GM23338 (cell line): ENCODE data around the gene KCTD15. TPM values are rescaled to one million over a fixed set of nuclear protein-coding genes. Genes with fewer than 3 reads are reported as not detected.

Source experiments
- ATAC-seq: fragments of 200-7000 bp; cut with Tn5 transposase; 3 replicates; pipeline ENCODE4 v1.9.1; 2020
- DNase-seq: peaks from one replicate; pipeline ENCODE4 v3.0.0-alpha.2; 2015; ENCODE audit warnings: low spot score
- H2AFZ ChIP-seq: fragments of 200-600 bp; sonication (generic); 2 replicates; pipeline ENCODE4 v1.8.0; 2016; ENCODE audit warnings: antibody characterized with exemption, mild to moderate bottlenecking, moderate library complexity
- H3F3A ChIP-seq: fragments of 200-600 bp; sonication (generic); replicated peaks from 2 replicates; pipeline ENCODE4 v1.8.0; 2017; ENCODE audit warnings: antibody characterized with exemption, mixed run types, low read depth
- H3K27ac ChIP-seq: fragments of 200-600 bp; sonication (generic); 2 replicates; pipeline ENCODE4 v1.6.1; 2016; ENCODE audit warnings: low read depth
- H3K27me3 ChIP-seq: fragments of 200-600 bp; sonication (generic); 2 replicates; pipeline ENCODE4 v1.8.0; 2016; ENCODE audit warnings: mild to moderate bottlenecking, mixed run types, moderate library complexity; ENCODE audit not compliant: insufficient read depth
- H3K36me3 ChIP-seq: fragments of 200-600 bp; sonication (generic); 2 replicates; pipeline ENCODE4 v1.8.0; 2016; ENCODE audit warnings: mild to moderate bottlenecking; ENCODE audit not compliant: insufficient read depth
- H3K4me1 ChIP-seq: fragments of 200-600 bp; sonication (generic); 2 replicates; pipeline ENCODE4 v1.8.0; 2016; ENCODE audit warnings: mild to moderate bottlenecking, moderate library complexity; ENCODE audit not compliant: insufficient read depth
- H3K4me2 ChIP-seq: fragments of 200-600 bp; sonication (generic); 2 replicates; pipeline ENCODE4 v1.7.1; 2017; ENCODE audit warnings: mixed run types
- H3K4me3 ChIP-seq: fragments of 200-600 bp; sonication (generic); 2 replicates; pipeline ENCODE4 v1.6.1; 2016; ENCODE audit warnings: mixed run types
- H3K79me2 ChIP-seq: fragments of 200-600 bp; sonication (generic); replicated peaks from 2 replicates; pipeline ENCODE4 v1.8.0; 2017; ENCODE audit warnings: mild to moderate bottlenecking; ENCODE audit not compliant: insufficient read depth
- H3K9me2 ChIP-seq: fragments of 200-600 bp; sonication (generic); 2 replicates; pipeline ENCODE4 v1.8.0; 2017; ENCODE audit not compliant: insufficient read depth
- H4K20me1 ChIP-seq: fragments of 200-600 bp; sonication (generic); replicated peaks from 2 replicates; pipeline ENCODE4 v1.8.0; 2017; ENCODE audit warnings: mild to moderate bottlenecking; ENCODE audit not compliant: insufficient read depth
- H3K27ac Mint-ChIP-seq: 2 replicates; pipeline ENCODE4 v1.8.0; 2020; ENCODE audit warnings: inconsistent platforms, mild to moderate bottlenecking, moderate library complexity, mixed read lengths
- H3K27me3 Mint-ChIP-seq: 3 replicates; pipeline ENCODE4 v1.8.0; 2022; ENCODE audit warnings: low read depth, mild to moderate bottlenecking, moderate library complexity, mixed read lengths, inconsistent platforms; ENCODE audit not compliant: insufficient read depth, poor library complexity
- H3K36me3 Mint-ChIP-seq: 3 replicates; pipeline ENCODE4 v1.8.0; 2021; ENCODE audit warnings: low read depth, mild to moderate bottlenecking, inconsistent platforms, moderate library complexity, mixed read lengths
- H3K4me1 Mint-ChIP-seq: 3 replicates; pipeline ENCODE4 v1.8.0; 2020; ENCODE audit warnings: mild to moderate bottlenecking, inconsistent platforms, mixed read lengths
- H3K4me3 Mint-ChIP-seq: 3 replicates; pipeline ENCODE4 v1.8.0; 2021; ENCODE audit warnings: moderate library complexity, mild to moderate bottlenecking, inconsistent platforms, mixed read lengths
- H3K9me3 Mint-ChIP-seq: 3 replicates; pipeline ENCODE4 v1.8.0; 2020; ENCODE audit warnings: moderate library complexity, mild to moderate bottlenecking, inconsistent platforms, mixed read lengths
- ETS1 ChIP-seq: IDR thresholded peaks from 2 replicates; pipeline ENCODE4 v1.6.1; 2016; ENCODE audit warnings: antibody characterized with exemption
- EZH2phosphoT487 ChIP-seq: fragments of 200-600 bp; sonication (generic); IDR thresholded peaks from one replicate; pipeline ENCODE4 v1.8.1; 2018; ENCODE audit warnings: antibody characterized with exemption; ENCODE audit not compliant: unreplicated experiment
- JUNB ChIP-seq: IDR thresholded peaks from one replicate; pipeline ENCODE4 v1.6.1; 2016; ENCODE audit warnings: antibody characterized with exemption; ENCODE audit not compliant: unreplicated experiment
- NANOG ChIP-seq: IDR thresholded peaks from 2 replicates; pipeline ENCODE4 v1.6.1; 2016; ENCODE audit warnings: antibody characterized with exemption, borderline replicate concordance
- POLR2AphosphoS5 ChIP-seq: IDR thresholded peaks from 2 replicates; pipeline ENCODE4 v1.6.1; 2016; ENCODE audit warnings: antibody characterized with exemption, low read depth
- REST ChIP-seq: IDR thresholded peaks from one replicate; pipeline ENCODE4 v1.6.1; 2018; ENCODE audit warnings: antibody characterized with exemption; ENCODE audit not compliant: unreplicated experiment
- STAT1 ChIP-seq: IDR thresholded peaks from one replicate; pipeline ENCODE4 v1.6.1; 2016; ENCODE audit warnings: antibody characterized with exemption; ENCODE audit not compliant: unreplicated experiment
- ZNF331 ChIP-seq: fragments of 250-450 bp; sonication (Bioruptor Pico); IDR thresholded peaks from 2 replicates; pipeline ENCODE4 v1.5.0; 2020; ENCODE audit warnings: low read depth, mild to moderate bottlenecking, moderate library complexity
- polyA plus RNA-seq: library from polyadenylated mRNA; unstranded; fragments of >200 nt; fragmentation: Nextera tagmentation; extraction: Ambion mirVana; gene quantifications from 2 replicates; pipeline ENCODE4 v1.2.1, GENCODE V29; 2016
- total RNA-seq: library from RNA; depleted of rRNA; stranded (reverse); fragments of >200 nt; shearing (Covaris generic); gene quantifications from 2 replicates; pipeline ENCODE4 v1.2.3, GENCODE V29; 2014
- TF ChIP-seq, protein P1 (sequence below): fragments of 250-450 bp; sonication (Bioruptor Pico); IDR thresholded peaks from 2 replicates; pipeline ENCODE4 v1.5.0; 2020; ENCODE audit warnings: mild to moderate bottlenecking, moderate library complexity

The KCTD15 gene
- total and polyA plus RNA-seq, 2 experiments from 2014 or later, result 5.1 to 60.1 TPM

DNA sequence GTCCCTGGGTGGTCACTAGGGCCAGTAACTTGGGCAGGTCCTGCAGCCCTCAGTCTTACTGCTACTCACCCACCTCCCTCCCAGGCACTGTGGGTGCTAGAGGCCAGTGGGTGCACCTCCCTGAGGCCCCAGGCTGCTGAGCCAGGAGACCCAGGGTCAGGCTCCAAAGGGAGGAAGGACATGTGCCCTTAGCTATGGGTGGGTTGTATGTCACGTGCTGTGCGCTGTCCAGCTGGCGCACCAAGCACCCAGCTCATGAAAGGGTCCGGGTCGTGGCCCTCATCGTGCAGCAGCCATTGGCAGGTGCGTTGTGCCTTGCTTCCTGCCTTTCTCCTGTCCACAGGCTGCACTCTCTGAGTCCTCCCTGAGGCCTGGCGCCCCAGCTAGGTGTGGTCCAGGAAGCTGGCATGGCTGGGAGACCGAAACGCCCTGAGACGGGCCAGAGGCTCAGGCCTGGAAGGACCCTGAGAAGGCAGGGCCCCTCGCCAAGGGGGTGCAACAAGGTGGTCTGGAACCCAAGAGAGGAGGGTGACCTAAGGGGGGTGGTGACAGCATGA lies 47.0 kb upstream of the KCTD15 start:
- no peaks in the 10 kb centered on the region for H3K9me3 Mint-ChIP-seq
- H3K9me2 ChIP-seq, result no peaks in the 10 kb centered on the region
- H3K79me2 ChIP-seq, result no peaks in the 10 kb centered on the region
- H3K27ac Mint-ChIP-seq, result no peak overlapping the region
- H3K4me3 ChIP-seq, result no peak overlapping the region
- H3F3A ChIP-seq, result no peaks in the 10 kb centered on the region
- H3K4me1 Mint-ChIP-seq, result peaks cover 2% of the 10 kb centered on the region; the same call in 1 of the 3 replicates
- ATAC-seq, result no peak
- H2AFZ ChIP-seq, result no peak overlapping the region
- DNase-seq, result no peak
- H3K27me3 ChIP-seq, result no peaks in the 10 kb centered on the region
- TF ChIP-seq EZH2phosphoT487 (no peak), ETS1 (no peak), JUNB (no peak)
- H4K20me1 ChIP-seq, result peaks cover 3% of the 10 kb centered on the region; the same call in 1 of the 2 replicates
- H3K27me3 Mint-ChIP-seq, result no peaks in the 10 kb centered on the region
- no peak overlapping the region for H3K27ac ChIP-seq
- H3K4me2 ChIP-seq, result no peak overlapping the region
- H3K4me3 Mint-ChIP-seq, result no peak overlapping the region
- H3K36me3 ChIP-seq, result no peaks in the 10 kb centered on the region
- no peaks in the 10 kb centered on the region for H3K36me3 Mint-ChIP-seq
- H3K4me1 ChIP-seq, result no peaks in the 10 kb centered on the region

- H3K36me3 Mint-ChIP-seq, result no peaks in the 10 kb centered on the region
- H3K4me1 ChIP-seq, result no peaks in the 10 kb centered on the region
- H3K27me3 ChIP-seq, result no peaks in the 10 kb centered on the region
- no peaks in the 10 kb centered on the region for H3K79me2 ChIP-seq
- H3K27ac ChIP-seq, result no peak overlapping the region
- peaks cover 2% of the 10 kb centered on the region; the same call in 1 of the 3 replicates for H3K4me1 Mint-ChIP-seq
- no peak overlapping the region for H3K4me2 ChIP-seq
- H3K27me3 Mint-ChIP-seq, result no peaks in the 10 kb centered on the region
- ATAC-seq (no peak), DNase-seq (no peak)
- H3K4me3 ChIP-seq, result no peak overlapping the region
- no peak overlapping the region for H3K27ac Mint-ChIP-seq
- peaks cover 3% of the 10 kb centered on the region; the same call in 1 of the 2 replicates for H4K20me1 ChIP-seq
- no peaks in the 10 kb centered on the region for H3K9me2 ChIP-seq
- no peaks in the 10 kb centered on the region for H3K36me3 ChIP-seq
- no peak overlapping the region for H2AFZ ChIP-seq
- no peaks in the 10 kb centered on the region for H3F3A ChIP-seq
- no peak overlapping the region for H3K4me3 Mint-ChIP-seq
- H3K9me3 Mint-ChIP-seq, result no peaks in the 10 kb centered on the region
- TF ChIP-seq JUNB (no peak), NANOG (no peak), POLR2AphosphoS5 (no peak), REST (no peak), ZNF331 (CRISPR knock-in tag) (no peak), EZH2phosphoT487 (no peak), STAT1 (no peak)
- TF ChIP-seq, protein P1, sequence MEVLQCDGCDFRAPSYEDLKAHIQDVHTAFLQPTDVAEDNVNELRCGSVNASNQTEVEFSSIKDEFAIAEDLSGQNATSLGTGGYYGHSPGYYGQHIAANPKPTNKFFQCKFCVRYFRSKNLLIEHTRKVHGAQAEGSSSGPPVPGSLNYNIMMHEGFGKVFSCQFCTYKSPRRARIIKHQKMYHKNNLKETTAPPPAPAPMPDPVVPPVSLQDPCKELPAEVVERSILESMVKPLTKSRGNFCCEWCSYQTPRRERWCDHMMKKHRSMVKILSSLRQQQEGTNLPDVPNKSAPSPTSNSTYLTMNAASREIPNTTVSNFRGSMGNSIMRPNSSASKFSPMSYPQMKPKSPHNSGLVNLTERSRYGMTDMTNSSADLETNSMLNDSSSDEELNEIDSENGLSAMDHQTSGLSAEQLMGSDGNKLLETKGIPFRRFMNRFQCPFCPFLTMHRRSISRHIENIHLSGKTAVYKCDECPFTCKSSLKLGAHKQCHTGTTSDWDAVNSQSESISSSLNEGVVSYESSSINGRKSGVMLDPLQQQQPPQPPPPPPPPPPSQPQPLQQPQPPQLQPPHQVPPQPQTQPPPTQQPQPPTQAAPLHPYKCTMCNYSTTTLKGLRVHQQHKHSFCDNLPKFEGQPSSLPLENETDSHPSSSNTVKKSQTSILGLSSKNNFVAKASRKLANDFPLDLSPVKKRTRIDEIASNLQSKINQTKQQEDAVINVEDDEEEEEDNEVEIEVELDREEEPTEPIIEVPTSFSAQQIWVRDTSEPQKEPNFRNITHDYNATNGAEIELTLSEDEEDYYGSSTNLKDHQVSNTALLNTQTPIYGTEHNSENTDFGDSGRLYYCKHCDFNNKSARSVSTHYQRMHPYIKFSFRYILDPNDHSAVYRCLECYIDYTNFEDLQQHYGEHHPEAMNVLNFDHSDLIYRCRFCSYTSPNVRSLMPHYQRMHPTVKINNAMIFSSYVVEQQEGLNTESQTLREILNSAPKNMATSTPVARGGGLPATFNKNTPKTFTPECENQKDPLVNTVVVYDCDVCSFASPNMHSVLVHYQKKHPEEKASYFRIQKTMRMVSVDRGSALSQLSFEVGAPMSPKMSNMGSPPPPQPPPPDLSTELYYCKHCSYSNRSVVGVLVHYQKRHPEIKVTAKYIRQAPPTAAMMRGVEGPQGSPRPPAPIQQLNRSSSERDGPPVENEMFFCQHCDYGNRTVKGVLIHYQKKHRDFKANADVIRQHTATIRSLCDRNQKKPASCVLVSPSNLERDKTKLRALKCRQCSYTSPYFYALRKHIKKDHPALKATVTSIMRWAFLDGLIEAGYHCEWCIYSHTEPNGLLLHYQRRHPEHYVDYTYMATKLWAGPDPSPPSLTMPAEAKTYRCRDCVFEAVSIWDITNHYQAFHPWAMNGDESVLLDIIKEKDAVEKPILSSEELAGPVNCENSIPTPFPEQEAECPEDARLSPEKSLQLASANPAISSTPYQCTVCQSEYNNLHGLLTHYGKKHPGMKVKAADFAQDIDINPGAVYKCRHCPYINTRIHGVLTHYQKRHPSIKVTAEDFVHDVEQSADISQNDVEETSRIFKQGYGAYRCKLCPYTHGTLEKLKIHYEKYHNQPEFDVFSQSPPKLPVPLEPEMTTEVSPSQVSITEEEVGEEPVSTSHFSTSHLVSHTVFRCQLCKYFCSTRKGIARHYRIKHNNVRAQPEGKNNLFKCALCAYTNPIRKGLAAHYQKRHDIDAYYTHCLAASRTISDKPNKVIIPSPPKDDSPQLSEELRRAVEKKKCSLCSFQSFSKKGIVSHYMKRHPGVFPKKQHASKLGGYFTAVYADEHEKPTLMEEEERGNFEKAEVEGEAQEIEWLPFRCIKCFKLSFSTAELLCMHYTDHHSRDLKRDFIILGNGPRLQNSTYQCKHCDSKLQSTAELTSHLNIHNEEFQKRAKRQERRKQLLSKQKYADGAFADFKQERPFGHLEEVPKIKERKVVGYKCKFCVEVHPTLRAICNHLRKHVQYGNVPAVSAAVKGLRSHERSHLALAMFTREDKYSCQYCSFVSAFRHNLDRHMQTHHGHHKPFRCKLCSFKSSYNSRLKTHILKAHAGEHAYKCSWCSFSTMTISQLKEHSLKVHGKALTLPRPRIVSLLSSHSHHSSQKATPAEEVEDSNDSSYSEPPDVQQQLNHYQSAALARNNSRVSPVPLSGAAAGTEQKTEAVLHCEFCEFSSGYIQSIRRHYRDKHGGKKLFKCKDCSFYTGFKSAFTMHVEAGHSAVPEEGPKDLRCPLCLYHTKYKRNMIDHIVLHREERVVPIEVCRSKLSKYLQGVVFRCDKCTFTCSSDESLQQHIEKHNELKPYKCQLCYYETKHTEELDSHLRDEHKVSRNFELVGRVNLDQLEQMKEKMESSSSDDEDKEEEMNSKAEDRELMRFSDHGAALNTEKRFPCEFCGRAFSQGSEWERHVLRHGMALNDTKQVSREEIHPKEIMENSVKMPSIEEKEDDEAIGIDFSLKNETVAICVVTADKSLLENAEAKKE, result no peak
Observed at GRCh38 chr19:33750587-33751435, 45.9 kb upstream of the KCTD15 start.
